ENCODE results near the gene DUOX1. TPM values are rescaled to one million over a fixed set of nuclear protein-coding genes. Genes with fewer than 3 reads are reported as not detected.

The DUOX1 gene
- total and polyA plus RNA-seq, 7 experiments from 2014 or later, result 0.05 to 2.0 (median 0.76) TPM; not detected in 3

DNA sequence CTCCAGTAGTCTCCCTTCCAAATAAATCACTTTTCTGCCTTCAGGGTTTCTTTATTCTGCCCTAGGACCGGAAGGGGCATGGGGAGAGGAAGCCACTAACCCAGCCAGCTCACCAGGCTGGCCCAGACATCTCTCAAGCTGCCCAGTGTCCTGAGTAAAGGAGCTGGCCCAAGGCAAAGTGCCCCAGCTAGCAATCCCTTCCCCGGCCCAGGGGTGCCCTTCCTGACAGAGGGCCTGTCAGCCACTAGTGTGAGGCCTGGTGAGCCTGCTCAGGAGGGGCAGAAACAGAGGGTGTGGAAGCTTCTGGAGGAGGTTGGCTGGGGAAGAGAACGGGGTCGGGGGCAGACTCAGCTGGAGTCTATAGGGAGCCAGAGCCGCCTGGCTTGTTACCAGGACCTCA is 35.7 kb downstream of the DUOX1 start:
- no peak for ATAC-seq
- Mint-ChIP-seq H3K27ac (peak overlapping the region; percentile 70 to 91 (median 86)), H3K4me1 (peaks cover 4 to 31% (median 18%) of the 10 kb centered on the region in 7 donors), H3K4me3 (peak overlapping the region; percentile 66 to 87 (median 74)), H3K9me3 (peaks cover 0 to 2% (median 0%) of the 10 kb centered on the region in 11 donors), H3K36me3 (peaks cover 0 to 3% (median 0%) of the 10 kb centered on the region in 5 donors), H3K27me3 (no peaks in the 10 kb centered on the region)
- Histone ChIP-seq H3K4me3 (ENCODE audit: low read length) (no peak overlapping the region), H3K36me3 (ENCODE audit: control insufficient read depth in 2 of 3, insufficient read depth in 3 of 3, low read length in 3 of 3) (no peaks in the 10 kb centered on the region), H3K27ac (ENCODE audit: low read depth, low read length) (peak overlapping the region; percentile 95), H3K4me1 (ENCODE audit: control insufficient read depth in 2 of 2, insufficient read depth in 2 of 2, low read length in 2 of 2) (peaks cover 10 to 13% of the 10 kb centered on the region in 2 donors), H3K9me3 (ENCODE audit: control insufficient read depth in 2 of 3, low read length in 3 of 3) (no peaks in the 10 kb centered on the region), H3K27me3 (ENCODE audit: control insufficient read depth in 2 of 2, insufficient read depth in 2 of 2, low read length in 2 of 2) (no peaks in the 10 kb centered on the region)
- intact Hi-C loops (cut with micrococcal nuclease), result no loop called here
- CTCF ChIA-PET, result interaction anchor here (2.7 to 4.5 kb wide), 2 partner anchors 14 to 234 kb away, joined by 15 to 36 read pairs; no protein-coding TSS in a partner anchor
- POLR2A ChIA-PET, result interaction anchor here (0.9 to 7.3 kb wide), 5 partner anchors 24 to 367 kb away, joined by 3 to 77 read pairs (median 4); a partner anchor contains a TSS
- no peak for DNase-seq

DNA sequence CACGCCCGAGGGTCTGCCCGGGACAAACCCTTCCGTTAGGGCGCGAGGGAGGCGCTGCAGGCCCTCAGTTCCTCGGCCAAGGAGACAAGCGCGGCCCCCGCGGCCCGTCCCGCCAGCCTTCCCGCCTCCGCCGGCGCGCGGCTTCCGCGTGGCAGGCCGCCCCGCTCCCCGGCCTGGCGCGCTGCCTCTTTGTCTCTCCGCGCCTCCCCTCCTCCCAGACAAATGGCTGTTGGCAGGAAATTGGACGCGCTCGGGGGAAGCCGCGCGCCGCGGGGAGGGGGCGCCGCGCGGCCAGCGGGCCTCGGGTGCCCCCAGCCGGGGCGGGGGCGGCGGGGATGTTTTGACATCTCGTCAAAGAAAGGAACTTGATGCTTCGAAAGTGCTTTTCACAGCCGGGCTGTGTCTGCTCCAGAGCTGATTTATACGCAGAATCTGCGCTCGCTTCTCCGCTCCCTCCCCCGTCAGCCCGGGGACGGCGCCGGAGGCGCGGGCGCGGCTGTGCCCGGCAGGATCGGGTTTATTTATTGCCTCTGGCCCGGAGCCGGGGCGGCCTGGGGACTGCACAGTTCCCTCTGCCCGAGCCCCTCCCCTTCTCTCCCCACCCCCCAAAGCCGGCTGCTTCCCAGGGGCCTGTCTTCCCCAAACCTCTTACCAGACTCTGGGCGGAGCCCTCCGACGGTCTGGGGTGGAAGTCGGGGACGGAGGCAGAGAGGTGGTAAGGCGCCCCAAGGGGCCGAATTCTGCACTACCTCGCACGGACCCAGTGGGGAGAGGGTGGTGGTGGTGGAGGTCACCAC is 37.2 kb downstream of the DUOX1 start:
- ATAC-seq (peak; percentile 95), DNase-seq (peak; percentile 58 to 82 (median 78))
- H3K36me3 Mint-ChIP-seq, result no peaks in the 10 kb centered on the region
- Histone ChIP-seq H3K9me3 (ENCODE audit: control insufficient read depth in 2 of 3, low read length in 3 of 3) (no peaks in the 10 kb centered on the region), H3K27me3 (ENCODE audit: control insufficient read depth in 2 of 2, insufficient read depth in 2 of 2, low read length in 2 of 2) (no peaks in the 10 kb centered on the region), H3K4me3 (ENCODE audit: low read length) (peak overlapping the region; percentile 70), H3K36me3 (ENCODE audit: control insufficient read depth in 2 of 3, insufficient read depth in 3 of 3, low read length in 3 of 3) (no peaks in the 10 kb centered on the region), H3K27ac (ENCODE audit: low read depth, low read length) (peak overlapping the region; percentile 95), H3K4me1 (ENCODE audit: control insufficient read depth in 2 of 2, insufficient read depth in 2 of 2, low read length in 2 of 2) (peaks cover 10 to 13% of the 10 kb centered on the region in 2 donors)
- H3K27ac Mint-ChIP-seq, result peak overlapping the region; percentile 62 to 92 (median 83)
- no peaks in the 10 kb centered on the region for H3K27me3 Mint-ChIP-seq
- H3K4me1 Mint-ChIP-seq, result peaks cover 0 to 31% (median 18%) of the 10 kb centered on the region in 7 donors
- ChIA-PET CTCF (interaction anchor here (0.8 to 1.7 kb wide), 9 partner anchors 9 to 235 kb away, joined by 3 to 9 read pairs (median 4); a partner anchor contains a TSS), POLR2A (interaction anchor here (0.6 to 7.3 kb wide), 10 partner anchors 14 to 420 kb away, joined by 3 to 77 read pairs (median 4); partner anchors contain the start of gene BLOC1S6)
- H3K4me3 Mint-ChIP-seq, result peak overlapping the region; percentile 62 to 86 (median 74)
- intact Hi-C loops (cut with micrococcal nuclease), result loop anchor here (1.0 to 2.0 kb wide), 9 partner anchors 21 to 420 kb away; partner anchors contain the start of gene BLOC1S6 (in 1 of the 2)
- H3K9me3 Mint-ChIP-seq, result peaks cover 0 to 1% (median 0%) of the 10 kb centered on the region in 11 donors

DNA sequence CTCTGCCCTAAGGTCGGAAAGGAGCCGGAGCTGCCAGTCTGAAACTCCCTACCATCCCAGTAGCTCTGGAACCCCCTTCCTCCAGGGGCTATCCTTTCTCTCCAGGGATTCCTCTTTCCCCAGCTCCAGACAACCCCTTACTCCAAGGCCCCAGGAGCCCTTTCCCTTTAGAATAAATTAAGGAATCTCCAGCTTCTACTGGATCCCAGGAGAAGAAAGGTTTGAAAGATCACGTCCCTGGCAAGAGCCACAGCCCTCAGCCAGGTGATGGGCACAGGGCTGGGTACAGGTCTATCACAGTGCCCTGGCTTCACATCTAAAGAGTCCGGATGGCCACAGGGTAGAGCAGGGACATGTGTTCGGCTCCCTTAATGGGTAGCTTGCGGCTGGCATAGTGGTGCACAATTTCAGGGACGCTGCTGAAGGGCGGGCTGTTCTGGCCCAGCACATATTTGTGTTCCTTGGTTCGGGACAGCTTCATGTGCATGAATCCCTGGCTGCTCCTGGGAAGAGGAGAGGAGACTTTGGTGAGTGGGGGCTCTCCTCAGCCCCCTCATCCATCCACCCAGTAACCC is 37.9 kb downstream of the DUOX1 start:
- DNase-seq (no peak), ATAC-seq (no peak)
- Histone ChIP-seq H3K4me1 (ENCODE audit: control insufficient read depth in 2 of 2, insufficient read depth in 2 of 2, low read length in 2 of 2) (peaks cover 10 to 13% of the 10 kb centered on the region in 2 donors), H3K27ac (ENCODE audit: low read depth, low read length) (peak overlapping the region; percentile 95), H3K27me3 (ENCODE audit: control insufficient read depth in 2 of 2, insufficient read depth in 2 of 2, low read length in 2 of 2) (no peaks in the 10 kb centered on the region), H3K4me3 (ENCODE audit: low read length) (peak overlapping the region; percentile 70), H3K9me3 (ENCODE audit: control insufficient read depth in 2 of 3, low read length in 3 of 3) (no peaks in the 10 kb centered on the region), H3K36me3 (ENCODE audit: control insufficient read depth in 2 of 3, insufficient read depth in 3 of 3, low read length in 3 of 3) (no peaks in the 10 kb centered on the region)
- H3K4me3 Mint-ChIP-seq, result peak overlapping the region; percentile 62 to 86 (median 74)
- peaks cover 0 to 30% (median 18%) of the 10 kb centered on the region in 7 donors for H3K4me1 Mint-ChIP-seq
- peak overlapping the region; percentile 62 to 92 (median 83) for H3K27ac Mint-ChIP-seq
- ChIA-PET CTCF (interaction anchor here (0.8 to 1.7 kb wide), 11 partner anchors 9 to 235 kb away, joined by 3 to 9 read pairs (median 4); a partner anchor contains a TSS), POLR2A (interaction anchor here (0.6 to 7.3 kb wide), 11 partner anchors 13 to 419 kb away, joined by 3 to 77 read pairs (median 3); partner anchors contain the start of gene BLOC1S6)
- no peaks in the 10 kb centered on the region for H3K36me3 Mint-ChIP-seq
- no peaks in the 10 kb centered on the region for H3K27me3 Mint-ChIP-seq
- no peaks in the 10 kb centered on the region for H3K9me3 Mint-ChIP-seq
- intact Hi-C loops (cut with micrococcal nuclease), result loop anchor here (1.0 to 2.0 kb wide), 9 partner anchors 21 to 420 kb away; partner anchors contain the start of gene BLOC1S6 (in 1 of the 2)

DNA sequence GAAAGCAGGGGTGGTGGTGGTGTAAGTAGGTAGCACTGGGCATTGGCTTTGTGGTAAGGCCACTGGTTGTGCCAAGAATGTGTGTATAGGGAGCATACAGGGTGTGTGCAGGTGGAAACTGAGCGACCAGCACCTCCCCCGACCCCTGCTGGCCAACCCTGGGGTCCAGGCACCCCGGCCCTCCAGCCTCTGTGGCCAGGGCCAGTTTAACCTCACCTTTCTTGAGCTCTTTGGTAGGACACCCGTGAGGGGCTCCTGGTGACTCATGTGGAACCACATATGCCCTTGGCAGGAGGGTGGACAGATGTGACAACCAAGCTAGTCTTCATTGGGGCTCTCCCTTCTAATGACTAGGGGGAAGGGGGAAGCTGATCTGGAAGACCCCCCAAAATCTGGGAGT is 38.5 kb downstream of the DUOX1 start:
- H3K27me3 ChIP-seq (ENCODE audit: control insufficient read depth in 2 of 2, insufficient read depth in 2 of 2, low read length in 2 of 2), result no peaks in the 10 kb centered on the region
- no peaks in the 10 kb centered on the region for H3K9me3 ChIP-seq (ENCODE audit: control insufficient read depth in 2 of 3, low read length in 3 of 3)
- peaks cover 10 to 13% of the 10 kb centered on the region in 2 donors for H3K4me1 ChIP-seq (ENCODE audit: control insufficient read depth in 2 of 2, insufficient read depth in 2 of 2, low read length in 2 of 2)
- H3K36me3 ChIP-seq (ENCODE audit: control insufficient read depth in 2 of 3, insufficient read depth in 3 of 3, low read length in 3 of 3), result no peaks in the 10 kb centered on the region
- ATAC-seq (no peak), DNase-seq (no peak)
- peak overlapping the region; percentile 95 for H3K27ac ChIP-seq (ENCODE audit: low read depth, low read length)
- Mint-ChIP-seq H3K36me3 (no peaks in the 10 kb centered on the region), H3K27ac (peak overlapping the region in 7 of 9 donors; percentile 66 to 87 (median 83)), H3K9me3 (no peaks in the 10 kb centered on the region), H3K27me3 (no peaks in the 10 kb centered on the region), H3K4me3 (peak overlapping the region in 4 of 10 donors; percentile 16 to 77 (median 72)), H3K4me1 (peaks cover 0 to 26% (median 18%) of the 10 kb centered on the region in 7 donors)
- intact Hi-C loops (cut with micrococcal nuclease), result no loop called here
- ChIA-PET POLR2A (interaction anchor here (0.6 to 7.3 kb wide), 6 partner anchors 13 to 286 kb away, joined by 3 to 77 read pairs (median 14); a partner anchor contains a TSS), CTCF (interaction anchor here (0.6 to 1.7 kb wide), 11 partner anchors 8 to 1909 kb away, joined by 3 to 7 read pairs (median 4); a partner anchor contains a TSS)
- H3K4me3 ChIP-seq (ENCODE audit: low read length), result no peak overlapping the region

DNA sequence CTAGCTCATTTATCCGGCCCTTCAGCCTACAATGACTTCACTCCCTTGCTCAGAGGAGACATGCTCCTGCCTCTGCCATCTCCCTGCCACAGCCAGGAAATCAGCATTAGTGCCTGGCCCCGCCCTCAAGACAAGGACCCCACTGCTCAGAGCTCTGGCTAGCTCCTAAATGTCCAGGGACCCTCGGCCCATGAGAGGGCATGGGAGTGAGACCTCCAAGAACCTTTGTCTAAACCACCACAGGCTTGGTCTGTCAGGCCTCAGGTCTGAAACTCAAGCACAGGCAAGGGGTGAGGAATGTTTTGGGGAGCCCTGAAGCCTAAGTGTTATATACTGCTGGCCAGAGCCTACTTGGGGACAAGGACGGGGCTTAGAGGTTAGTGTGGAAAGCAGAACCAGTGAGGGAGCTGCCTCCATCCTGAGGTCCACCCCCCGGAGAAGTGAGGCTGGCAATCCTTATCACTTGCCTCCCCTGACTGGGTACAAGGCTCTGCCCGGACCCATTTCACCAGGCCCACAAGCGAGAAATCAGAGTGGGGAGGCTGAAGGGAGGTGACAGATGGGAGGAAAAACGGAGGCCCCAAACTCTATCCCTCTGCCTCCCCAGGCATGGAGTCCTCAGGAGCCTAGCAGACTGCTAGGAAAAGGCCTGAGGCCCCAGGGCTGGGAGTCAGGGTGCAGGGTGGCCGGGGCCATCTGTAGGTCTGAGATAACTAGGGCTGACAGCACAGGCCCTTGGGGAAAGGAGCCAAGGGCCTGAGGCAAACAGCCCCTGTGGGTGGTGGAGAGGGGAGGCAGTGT is 39.2 kb downstream of the DUOX1 start:
- H3K27me3 Mint-ChIP-seq, result no peaks in the 10 kb centered on the region
- ChIA-PET POLR2A (interaction anchor here (1.4 to 7.3 kb wide), 4 partner anchors 12 to 233 kb away, joined by 3 to 77 read pairs (median 14); a partner anchor contains a TSS), CTCF (interaction anchor here (0.6 to 1.7 kb wide), 7 partner anchors 9 to 1910 kb away, joined by 3 to 7 read pairs (median 5); no protein-coding TSS in a partner anchor)
- DNase-seq, result no peak
- peaks cover 0 to 24% (median 17%) of the 10 kb centered on the region in 7 donors for H3K4me1 Mint-ChIP-seq
- H3K4me3 ChIP-seq (ENCODE audit: low read length), result no peak overlapping the region
- H3K36me3 ChIP-seq (ENCODE audit: control insufficient read depth in 2 of 3, insufficient read depth in 3 of 3, low read length in 3 of 3), result no peaks in the 10 kb centered on the region
- H3K27ac ChIP-seq (ENCODE audit: low read depth, low read length), result peak overlapping the region; percentile 95
- peak overlapping the region in 4 of 10 donors; percentile 13 to 71 (median 42) for H3K4me3 Mint-ChIP-seq
- H3K27ac Mint-ChIP-seq, result peak overlapping the region in 8 of 9 donors; percentile 4 to 89 (median 72)
- no peaks in the 10 kb centered on the region for H3K27me3 ChIP-seq (ENCODE audit: control insufficient read depth in 2 of 2, insufficient read depth in 2 of 2, low read length in 2 of 2)
- H3K36me3 Mint-ChIP-seq, result no peaks in the 10 kb centered on the region
- H3K9me3 Mint-ChIP-seq, result no peaks in the 10 kb centered on the region
- no peaks in the 10 kb centered on the region for H3K9me3 ChIP-seq (ENCODE audit: control insufficient read depth in 2 of 3, low read length in 3 of 3)
- intact Hi-C loops (cut with micrococcal nuclease), result no loop called here
- peaks cover 10 to 13% of the 10 kb centered on the region in 2 donors for H3K4me1 ChIP-seq (ENCODE audit: control insufficient read depth in 2 of 2, insufficient read depth in 2 of 2, low read length in 2 of 2)
- no peak for ATAC-seq
